B cell (primary cell): ENCODE results near the gene RIPK1. TPM values are rescaled to one million over a fixed set of nuclear protein-coding genes. Genes with fewer than 3 reads are reported as not detected.
A peak's percentile ranks its signal among the peaks of the same experiment; 100 is the strongest.

ENCODE experiments used
- ATAC-seq: fragments of 200-7000 bp; cut with Tn5 transposase; one replicate; pipeline ENCODE4 v1.10.0; 2021; ENCODE audit warnings: low read depth, mild to moderate bottlenecking, moderate number of reproducible peaks, moderate library complexity
- CTCF ChIA-PET: fragments of 350-600 bp; sonication (Branson Sonifier 250); formaldehyde crosslinking; loops from one replicate; lab custom pipeline; 2021; ENCODE audit warnings: antibody characterized with exemption, inconsistent platforms; lab: Charles Lee
- POLR2A ChIA-PET: fragments of 350-600 bp; sonication (Branson Sonifier 250); formaldehyde crosslinking; loops from one replicate; lab custom pipeline; 2021; ENCODE audit warnings: antibody characterized with exemption; lab: Charles Lee
- DNase-seq: peaks from one replicate; pipeline ENCODE4 v3.0.0; 2013
- H2AFZ ChIP-seq: 2 replicates; pipeline ENCODE4 v1.6.1; 2012; ENCODE audit warnings: mild to moderate bottlenecking, low read depth, low read length; ENCODE audit not compliant: insufficient read depth, poor library complexity, severe bottlenecking
- H3K27ac ChIP-seq, 2 donors: 1 replicate in 1 of 2; 2 replicates in 1 of 2; pipeline ENCODE4 v1.5.1; 2012 to 2013; ENCODE audit warnings: low read length in 2 of 2, mild to moderate bottlenecking in 2 of 2, moderate library complexity in 1 of 2
- H3K27me3 ChIP-seq, 4 experiments: fragments of 200-600 bp in 1 of 4; sonication (generic) in 1 of 4; replicated peaks in 1 of 4; 1 replicate in 2 of 4; 2 replicates in 2 of 4; pipeline versions ENCODE4 v1.6.1 to v1.7.0; 2013 to 2016; ENCODE audit warnings: low read length in 3 of 4, mild to moderate bottlenecking in 2 of 4, mixed read lengths in 1 of 4, moderate library complexity in 1 of 4; ENCODE audit not compliant: insufficient read depth in 4 of 4, control insufficient read depth in 3 of 4; ENCODE audit errors: control extremely low read depth in 1 of 4
- H3K36me3 ChIP-seq, 2 experiments: replicated peaks in 1 of 2; 1 replicate in 1 of 2; 2 replicates in 1 of 2; pipeline versions ENCODE4 v1.6.1 to v1.7.1; 2013; ENCODE audit warnings: low read length in 1 of 2; ENCODE audit not compliant: insufficient read depth in 2 of 2, control insufficient read depth in 1 of 2; ENCODE audit errors: control extremely low read depth in 1 of 2, extremely low read depth in 1 of 2
- H3K4me1 ChIP-seq, 2 donors: fragments of 200-600 bp in 1 of 2; sonication (generic) in 1 of 2; 1 replicate in 1 of 2; 2 replicates in 1 of 2; pipeline versions ENCODE4 v1.5.1 to v1.6.1; 2013 to 2017; ENCODE audit warnings: low read length in 2 of 2; ENCODE audit not compliant: control insufficient read depth in 2 of 2, insufficient read depth in 2 of 2
- H3K4me2 ChIP-seq: replicated peaks from 2 replicates; pipeline ENCODE3; 2012; ENCODE audit warnings: mild to moderate bottlenecking, low read depth, low read length; ENCODE audit not compliant: poor library complexity, severe bottlenecking
- H3K4me3 ChIP-seq, 5 experiments: fragments of 200-600 bp in 1 of 5; sonication (generic) in 1 of 5; 1 replicate in 3 of 5; 2 replicates in 2 of 5; pipeline versions ENCODE4 v1.5.1 to v1.7.0; 2011 to 2016; ENCODE audit warnings: low read length in 4 of 5, mild to moderate bottlenecking in 4 of 5, low read depth in 2 of 5, control low read depth in 1 of 5, moderate library complexity in 1 of 5; ENCODE audit not compliant: insufficient read depth in 1 of 5; ENCODE audit errors: control extremely low read depth in 1 of 5, extremely low read depth in 1 of 5
- H3K79me2 ChIP-seq: fragments of 200-600 bp; sonication (generic); one replicate; pipeline ENCODE4 v1.6.0; 2016; ENCODE audit warnings: low read length; ENCODE audit not compliant: control insufficient read depth, insufficient read depth
- H3K9ac ChIP-seq: fragments of 200-600 bp; sonication (generic); 2 replicates; pipeline ENCODE4 v1.6.1; 2017; ENCODE audit warnings: mild to moderate bottlenecking, low read length, moderate library complexity
- H3K9me3 ChIP-seq, 3 donors: one replicate each; pipeline versions ENCODE4 v1.6.1 to v1.7.1; 2013; ENCODE audit warnings: low read length in 2 of 3; ENCODE audit not compliant: control insufficient read depth in 2 of 3, insufficient read depth in 1 of 3; ENCODE audit errors: control extremely low read depth in 1 of 3
- H4K20me1 ChIP-seq: 2 replicates; pipeline ENCODE4 v1.6.0; 2012; ENCODE audit warnings: mild to moderate bottlenecking, low read length; ENCODE audit not compliant: insufficient read depth, control insufficient read depth, poor library complexity, severe bottlenecking
- H3K27ac Mint-ChIP-seq: one replicate; pipeline ENCODE4 v1.8.0; 2021; ENCODE audit warnings: mixed read lengths
- H3K27me3 Mint-ChIP-seq: one replicate; pipeline ENCODE4 v1.8.0; 2021; ENCODE audit warnings: mixed read lengths
- H3K4me1 Mint-ChIP-seq: one replicate; pipeline ENCODE4 v1.8.0; 2021; ENCODE audit warnings: mixed read lengths
- H3K4me3 Mint-ChIP-seq: one replicate; pipeline ENCODE4 v1.8.0; 2021; ENCODE audit warnings: mixed read lengths
- H3K9me3 Mint-ChIP-seq: one replicate; pipeline ENCODE4 v1.8.0; 2022; ENCODE audit warnings: mixed read lengths; ENCODE audit not compliant: insufficient read depth
- EZH2 ChIP-seq: IDR thresholded peaks from 2 replicates; pipeline ENCODE4 v1.6.1; 2012; ENCODE audit warnings: borderline replicate concordance, low read depth, mild to moderate bottlenecking, moderate library complexity, low read length; ENCODE audit not compliant: insufficient read depth, poor library complexity, severe bottlenecking
- whole genome bisulfite sequencing: methylation state at CpG from one replicate; pipeline ENCODE4 v1.1.5; 2013; ENCODE audit warnings: missing lambda C conversion rate; ENCODE audit not compliant: insufficient coverage; 5-methylcytosine and 5-hydroxymethylcytosine counted together
- intact Hi-C: fragments of 100-400 bp; cut with micrococcal nuclease; formaldehyde crosslinking; loops from one replicate; pipeline ENCODE4 v1.10.0; 2022
- polyA plus RNA-seq: library from polyadenylated mRNA; depleted of rRNA; stranded (reverse); fragments of >200 nt; gene quantifications from 2 replicates; pipeline ENCODE4 v1.2.3, GENCODE V29; 2012
- total RNA-seq, 2 donors: library from RNA; stranded (reverse); fragments of 120-200 nt in 1 of 2; gene quantifications; 1 replicate in 1 of 2; 2 replicates in 1 of 2; pipeline versions ENCODE4 v1.2.3 to v1.2.4, GENCODE V29; 2013 to 2022
- TF ChIP-seq, protein P1 (sequence below): fragments of 200-600 bp; IDR thresholded peaks from one replicate; pipeline ENCODE4 v1.8.0; 2022; ENCODE audit warnings: antibody characterized with exemption, mild to moderate bottlenecking

Gene RIPK1
- total and polyA plus RNA-seq, 2 donors (not counting 1 experiment from before 2014, with no cell fraction given), result 7.3 to 26.2 TPM

DNA sequence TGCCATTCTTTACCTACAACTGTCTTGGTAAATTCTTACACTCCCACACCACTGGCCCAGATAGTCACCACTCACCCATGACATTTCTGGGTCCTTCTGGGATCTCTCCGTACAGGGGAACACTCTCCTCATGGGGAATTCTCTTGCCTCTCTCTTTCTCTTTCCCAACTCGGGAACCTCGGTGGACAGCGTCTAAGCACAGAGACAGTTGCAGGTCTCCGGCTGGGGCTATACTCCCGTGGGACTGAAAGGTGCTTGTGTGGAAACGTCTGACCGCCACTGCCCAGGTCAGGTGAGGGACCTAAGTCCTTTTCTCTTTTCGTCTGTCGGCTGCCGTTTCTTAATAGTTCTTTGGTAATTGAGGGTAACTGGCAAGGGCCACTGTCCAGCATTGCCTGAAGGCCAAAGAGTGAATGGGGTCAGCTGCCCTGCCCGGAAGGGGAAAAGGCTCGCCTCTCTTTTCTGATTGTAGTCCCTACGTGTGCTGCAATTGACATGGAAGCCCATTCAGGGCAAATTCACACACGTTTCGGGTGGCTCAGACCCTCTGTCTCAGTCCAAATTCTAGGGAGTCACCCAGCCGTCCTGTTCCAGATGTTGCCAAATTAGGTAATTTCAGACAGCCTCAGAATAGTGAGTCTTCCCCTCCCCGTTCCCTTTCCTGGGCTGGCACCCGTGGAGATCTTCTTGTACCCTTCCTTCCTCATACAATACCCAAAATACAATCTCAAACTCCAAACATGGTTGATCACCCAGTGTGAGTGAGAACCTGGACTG lies 31.2 kb upstream of the RIPK1 start:
- Mint-ChIP-seq H3K4me1 (peaks cover 2% of the 10 kb centered on the region), H3K27me3 (peaks cover 18% of the 10 kb centered on the region), H3K9me3 (no peaks in the 10 kb centered on the region), H3K27ac (peak overlapping the region; percentile 17), H3K4me3 (no peak overlapping the region)
- CTCF ChIA-PET, result interaction anchor here (1.2 kb wide), 2 partner anchors 11 to 40 kb away, joined by 3 to 4 read pairs; no protein-coding TSS in a partner anchor
- Histone ChIP-seq H3K27me3 (no peaks in the 10 kb centered on the region), H3K36me3 (no peaks in the 10 kb centered on the region), H3K27ac (no peak overlapping the region), H3K9ac (no peak overlapping the region), H2AFZ (no peak overlapping the region), H3K79me2 (no peaks in the 10 kb centered on the region), H3K4me2 (no peak overlapping the region), H3K9me3 (no peaks in the 10 kb centered on the region), H3K4me3 (no peak overlapping the region), H3K4me1 (no peaks in the 10 kb centered on the region), H4K20me1 (no peaks in the 10 kb centered on the region)
- WGBS, result 87% methylated on average over 19 of the region's 19 CpGs
- intact Hi-C loops, result no loop called here
- TF ChIP-seq EZH2, result no peak
- TF ChIP-seq, protein P1, sequence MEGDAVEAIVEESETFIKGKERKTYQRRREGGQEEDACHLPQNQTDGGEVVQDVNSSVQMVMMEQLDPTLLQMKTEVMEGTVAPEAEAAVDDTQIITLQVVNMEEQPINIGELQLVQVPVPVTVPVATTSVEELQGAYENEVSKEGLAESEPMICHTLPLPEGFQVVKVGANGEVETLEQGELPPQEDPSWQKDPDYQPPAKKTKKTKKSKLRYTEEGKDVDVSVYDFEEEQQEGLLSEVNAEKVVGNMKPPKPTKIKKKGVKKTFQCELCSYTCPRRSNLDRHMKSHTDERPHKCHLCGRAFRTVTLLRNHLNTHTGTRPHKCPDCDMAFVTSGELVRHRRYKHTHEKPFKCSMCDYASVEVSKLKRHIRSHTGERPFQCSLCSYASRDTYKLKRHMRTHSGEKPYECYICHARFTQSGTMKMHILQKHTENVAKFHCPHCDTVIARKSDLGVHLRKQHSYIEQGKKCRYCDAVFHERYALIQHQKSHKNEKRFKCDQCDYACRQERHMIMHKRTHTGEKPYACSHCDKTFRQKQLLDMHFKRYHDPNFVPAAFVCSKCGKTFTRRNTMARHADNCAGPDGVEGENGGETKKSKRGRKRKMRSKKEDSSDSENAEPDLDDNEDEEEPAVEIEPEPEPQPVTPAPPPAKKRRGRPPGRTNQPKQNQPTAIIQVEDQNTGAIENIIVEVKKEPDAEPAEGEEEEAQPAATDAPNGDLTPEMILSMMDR, result no peak
- POLR2A ChIA-PET, result no interaction called here
- DNase-seq (no peak), ATAC-seq (no peak)
